ENCODE data around the gene CDC42BPB. TPM values are rescaled to one million over a fixed set of nuclear protein-coding genes. Genes with fewer than 3 reads are reported as not detected.

Gene CDC42BPB
- polyA plus RNA-seq, 1 of the 3 experiments (the other 2 are of a cell fraction), result 61.6 TPM

- Histone ChIP-seq H3K4me3 (ENCODE audit: low read depth in 2 of 2, low read length in 1 of 2) (no peak overlapping the region), H4K20me1 (ENCODE audit: insufficient read depth) (no peaks in the 10 kb centered on the region), H3K36me3 (replicated peaks in 1 of 2; ENCODE audit: control insufficient read depth in 1 of 2, insufficient read depth in 2 of 2, low read length in 1 of 2) (no peaks in the 10 kb centered on the region), H3K27ac (ENCODE audit: low read depth in 2 of 2, low read length in 1 of 2) (no peak overlapping the region), H3F3A (replicated peaks; ENCODE audit: insufficient read depth) (no peaks in the 10 kb centered on the region), H3K4me2 (no peak overlapping the region), H3K4me1 (ENCODE audit: control insufficient read depth in 1 of 2, insufficient read depth in 2 of 2, low read depth in 1 of 2, low read length in 1 of 2) (peaks cover 0 to 8% of the 10 kb centered on the region in 2 experiments; a peak in 1 of 4 replicates), H3K79me2 (ENCODE audit: insufficient read depth) (no peaks in the 10 kb centered on the region), H3K9ac (no peak overlapping the region), H2AFZ (ENCODE audit: low read depth) (no peak overlapping the region), H3K9me3 (no peaks in the 10 kb centered on the region), H3K9me2 (no peaks in the 10 kb centered on the region), H3K27me3 (ENCODE audit: insufficient read depth) (peaks cover 5% of the 10 kb centered on the region; the same call in 1 of the 2 replicates)
- TF ChIP-seq CTCF (IDR thresholded peaks at IDR 0.05) (peak; percentile 12; the same call in 1 of the 2 replicates), JUND (IDR thresholded peaks at IDR 0.05) (no peak), YY1 (IDR thresholded peaks at IDR 0.05; ENCODE audit: low read depth) (no peak), USF2 (IDR thresholded peaks at IDR 0.05; ENCODE audit: borderline replicate concordance, low read depth, low read length) (no peak), FOXJ3 (CRISPR knock-in tag; IDR thresholded peaks at IDR 0.05) (no peak), MXI1 (IDR thresholded peaks at IDR 0.05; ENCODE audit: low read depth, low read length) (no peak), REST (IDR thresholded peaks at IDR 0.05; ENCODE audit: low read depth, low read length) (no peak)
- WGBS (ENCODE audit: low lambda C conversion rate), result 78% methylated on average over 22 of the region's 25 CpGs
- ChIA-PET POLR2A (no interaction called here), CTCF (interaction anchor here (1.0 to 1.6 kb wide), 4 partner anchors 10 to 231 kb away, joined by 3 to 5 read pairs (median 4); no protein-coding TSS in a partner anchor)
- DNase-seq, result no peak
Observed at GRCh38 chr14:102924632-102925588, 132.4 kb downstream of the CDC42BPB start.
